Stimulated activated CD4-positive, alpha-beta T cell treated with anti-CD3 and anti-CD28 coated beads, TNF-alpha, amount 100 ng/mL, for 1 hour (primary cell): Measurements from ENCODE around the gene UBL7.
"Not testable (repeated sequence)": the region's sequence is repeated elsewhere in the genome, so short reads cannot be mapped to it uniquely, and the experiment has no call there.

ENCODE experiments used
- DNase-seq, 3 donors: peaks; one replicate each; pipeline ENCODE4 v3.0.0-alpha.2; 2020; ENCODE audit warnings: low read depth in 3 of 3, low spot score in 1 of 3

The UBL7 gene, protein sequence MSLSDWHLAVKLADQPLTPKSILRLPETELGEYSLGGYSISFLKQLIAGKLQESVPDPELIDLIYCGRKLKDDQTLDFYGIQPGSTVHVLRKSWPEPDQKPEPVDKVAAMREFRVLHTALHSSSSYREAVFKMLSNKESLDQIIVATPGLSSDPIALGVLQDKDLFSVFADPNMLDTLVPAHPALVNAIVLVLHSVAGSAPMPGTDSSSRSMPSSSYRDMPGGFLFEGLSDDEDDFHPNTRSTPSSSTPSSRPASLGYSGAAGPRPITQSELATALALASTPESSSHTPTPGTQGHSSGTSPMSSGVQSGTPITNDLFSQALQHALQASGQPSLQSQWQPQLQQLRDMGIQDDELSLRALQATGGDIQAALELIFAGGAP

GRCh38 chr15:74460871-74461846, at the start of gene UBL7:
Gene UBL7 (minus strand): TSS chr15:74461160. CDS start chr15:74458867, 2,293 bp downstream.
- DNase-seq, result peak; percentile 87 to 92 (median 87)

- DNase-seq, result no peak
Observed at GRCh38 chr15:74506515-74506840, 45.5 kb upstream of the UBL7 start.

- DNase-seq, result no peak
Observed at GRCh38 chr15:74505837-74506514, 45.0 kb upstream of the UBL7 start.

DNA sequence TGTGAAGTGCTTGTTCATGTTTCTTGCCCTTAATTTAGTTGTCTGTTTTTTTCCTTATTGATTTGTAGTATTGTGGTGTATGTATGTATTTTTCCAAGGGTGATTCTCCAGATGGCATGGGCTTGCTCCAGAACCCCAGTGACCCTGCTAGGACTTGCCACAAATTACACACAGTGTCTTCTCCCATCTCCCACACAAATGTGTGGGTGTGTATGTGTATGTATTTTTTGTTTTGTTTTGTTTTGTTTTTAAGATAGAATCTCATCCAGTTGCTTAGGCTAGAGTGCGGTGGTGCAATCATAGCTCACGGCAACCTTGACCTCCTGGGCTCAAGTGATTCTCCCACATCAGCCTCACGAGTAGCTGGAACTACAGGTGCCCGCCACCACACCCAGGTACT, 43.9 kb upstream of the UBL7 start:
- no peak for DNase-seq

GRCh38 chr15:74504418-74504817, 43.5 kb upstream of the UBL7 start:
- no peak for DNase-seq

DNA sequence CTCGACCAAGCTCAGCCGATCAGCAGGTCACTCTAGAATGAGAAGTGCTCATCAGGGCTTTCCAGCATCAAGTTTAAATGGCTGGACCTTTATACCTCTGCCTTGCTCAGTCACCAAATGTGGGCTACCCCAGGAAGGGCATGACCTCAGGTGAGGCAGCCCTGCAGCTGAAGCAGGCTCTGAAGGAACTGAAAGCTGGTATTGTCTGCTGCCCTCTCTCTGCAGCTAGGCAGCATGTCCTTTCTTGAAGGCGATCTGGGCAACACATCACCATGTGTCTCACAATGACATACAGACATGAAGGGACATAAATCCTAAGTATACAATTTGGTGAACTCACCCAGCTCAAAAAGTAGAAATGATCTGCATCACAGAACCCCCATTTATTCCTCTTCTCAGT, 41.3 kb upstream of the UBL7 start:
- no peak for DNase-seq

- DNase-seq, result no peak
Observed at GRCh38 chr15:74500401-74500800, 39.4 kb upstream of the UBL7 start.

GRCh38 chr15:74499366-74499765, 38.4 kb upstream of the UBL7 start:
- DNase-seq, result no peak

DNA sequence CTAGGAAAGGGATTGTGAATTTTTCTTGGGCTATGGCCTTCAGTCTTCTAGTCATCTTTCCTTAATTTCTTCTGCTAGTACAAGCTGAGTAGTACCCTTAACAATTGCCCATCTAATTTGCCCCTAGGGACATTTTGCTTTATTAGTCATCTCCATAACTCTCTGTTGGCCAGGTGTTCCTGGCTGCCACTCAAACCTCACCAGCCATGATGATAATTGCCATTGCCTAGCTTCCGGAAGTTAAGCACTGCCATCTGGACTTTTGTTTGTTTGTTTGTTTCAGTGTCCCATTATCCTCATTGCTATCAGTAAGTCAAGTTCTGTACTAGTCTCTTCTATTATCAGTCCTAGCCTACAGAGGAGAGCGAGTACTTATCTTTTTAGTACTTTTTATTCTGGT, 36.6 kb upstream of the UBL7 start:
- DNase-seq, result no peak

GRCh38 chr15:74496648-74497047, 35.7 kb upstream of the UBL7 start:
- DNase-seq, result no peak

GRCh38 chr15:74490339-74490689, 29.4 kb upstream of the UBL7 start:
- DNase-seq, result no peak

DNA sequence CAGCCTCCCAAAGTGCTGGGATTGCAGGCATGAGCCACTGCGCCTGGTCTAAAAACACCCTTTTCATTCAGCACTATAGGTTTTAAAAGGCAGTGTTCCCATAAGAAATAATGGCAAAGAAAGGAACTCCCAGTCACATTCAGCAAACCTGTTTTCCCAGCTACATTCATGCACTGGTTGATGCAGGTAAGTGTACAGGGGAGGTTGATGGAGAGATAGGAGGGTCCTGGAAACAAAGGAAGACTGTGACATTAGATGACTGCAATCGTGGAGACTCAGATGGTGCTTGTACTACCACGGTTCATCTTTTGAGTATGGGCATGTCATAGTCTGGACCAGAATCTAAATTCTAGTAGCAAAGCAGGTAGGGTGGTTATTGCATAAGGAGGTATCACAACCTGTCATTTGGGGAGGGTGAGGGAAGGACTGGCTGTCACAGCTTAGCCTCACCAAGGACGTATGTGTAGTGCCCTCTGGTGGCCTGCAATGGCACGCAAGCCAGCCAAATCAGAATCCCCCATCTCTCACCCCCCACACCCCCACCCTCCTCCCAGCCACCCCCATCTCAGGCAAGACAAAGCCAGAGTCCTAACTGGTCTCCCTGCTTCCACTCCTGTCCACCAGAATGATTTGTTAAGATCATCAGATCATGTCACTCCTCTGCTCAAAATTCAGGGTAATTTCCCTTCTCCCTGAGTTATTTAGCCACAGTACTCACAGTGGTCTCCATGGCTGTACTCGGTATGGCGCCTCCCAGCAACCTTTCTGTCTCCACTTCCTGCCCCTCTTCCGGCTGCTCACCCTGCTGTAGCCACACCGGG, 28.8 kb upstream of the UBL7 start:
- DNase-seq, result peak; percentile 16 to 60 (median 26)

GRCh38 chr15:74488776-74489175, 27.8 kb upstream of the UBL7 start:
- DNase-seq, result no peak

GRCh38 chr15:74482661-74483060, 21.7 kb upstream of the UBL7 start:
- no peak for DNase-seq

DNA sequence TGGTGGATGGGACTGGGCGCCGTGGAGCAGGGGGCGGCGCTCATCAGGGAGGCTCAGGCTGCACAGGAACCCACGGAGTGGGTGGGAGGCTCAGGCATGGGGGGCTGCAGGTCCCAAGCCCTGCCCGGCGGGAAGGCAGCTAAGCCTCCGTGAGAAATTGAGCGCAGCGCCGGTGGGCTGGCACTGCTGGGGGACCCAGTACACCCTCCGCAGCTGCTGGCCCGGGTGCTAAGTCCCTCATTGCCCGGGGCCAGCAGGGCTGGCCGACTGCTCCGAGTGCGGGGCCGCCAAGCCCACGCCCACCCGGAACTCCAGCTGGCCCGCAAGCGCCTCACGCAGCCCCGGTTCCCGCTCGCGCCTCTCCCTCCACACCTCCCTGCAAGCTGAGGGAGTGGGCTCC, 19.4 kb upstream of the UBL7 start:
- DNase-seq, result not testable (repeated sequence)

- not testable (repeated sequence) for DNase-seq
Observed at GRCh38 chr15:74471621-74472020, 10.7 kb upstream of the UBL7 start.

GRCh38 chr15:74470631-74471395, 9.9 kb upstream of the UBL7 start:
- DNase-seq, result no peak

- DNase-seq, result no peak
Observed at GRCh38 chr15:74468341-74469032, 7.5 kb upstream of the UBL7 start.

- no peak for DNase-seq
Observed at GRCh38 chr15:74466570-74466969, 5.6 kb upstream of the UBL7 start.
